Bronchial epithelial cell (primary cell): ENCODE data around the gene RPS27L. TPM values are rescaled to one million over a fixed set of nuclear protein-coding genes. Genes with fewer than 3 reads are reported as not detected.
A peak's percentile ranks its signal among the peaks of the same experiment; 100 is the strongest.

ENCODE experiments used
- DNase-seq: peaks from one replicate; pipeline ENCODE4 v3.0.0-alpha.2; 2010; ENCODE audit warnings: low read depth
- FAIRE-seq: peaks from 2 replicates; lab custom pipeline; 2011; peaks lifted over from hg19 to GRCh38; lab: Jason Lieb, UNC
- H3K27me3 ChIP-seq: 2 replicates; pipeline ENCODE4 v1.5.1; 2011; ENCODE audit warnings: low read length; ENCODE audit not compliant: control insufficient read depth, insufficient read depth
- H3K36me3 ChIP-seq: 2 replicates; pipeline ENCODE4 v1.5.1; 2011; ENCODE audit warnings: low read length; ENCODE audit not compliant: control insufficient read depth, insufficient read depth
- H3K4me3 ChIP-seq: 2 replicates; pipeline ENCODE4 v1.5.1; 2011; ENCODE audit warnings: mild to moderate bottlenecking, low read depth, low read length, control low read depth
- total RNA-seq: library from RNA; depleted of rRNA; stranded (reverse); fragments of >200 nt; gene quantifications from 2 replicates; pipeline ENCODE4 v1.2.1, GENCODE V29; 2014
- TF ChIP-seq, protein P1 (sequence below): IDR thresholded peaks from 2 replicates; pipeline ENCODE4 v1.5.1; 2011; ENCODE audit warnings: mild to moderate bottlenecking, moderate library complexity, low read length, control low read depth, inconsistent platforms; ENCODE audit not compliant: insufficient read depth, severe bottlenecking

The RPS27L gene
- total RNA-seq, 1 donor from 2014 or later, result 62.7 TPM

DNA sequence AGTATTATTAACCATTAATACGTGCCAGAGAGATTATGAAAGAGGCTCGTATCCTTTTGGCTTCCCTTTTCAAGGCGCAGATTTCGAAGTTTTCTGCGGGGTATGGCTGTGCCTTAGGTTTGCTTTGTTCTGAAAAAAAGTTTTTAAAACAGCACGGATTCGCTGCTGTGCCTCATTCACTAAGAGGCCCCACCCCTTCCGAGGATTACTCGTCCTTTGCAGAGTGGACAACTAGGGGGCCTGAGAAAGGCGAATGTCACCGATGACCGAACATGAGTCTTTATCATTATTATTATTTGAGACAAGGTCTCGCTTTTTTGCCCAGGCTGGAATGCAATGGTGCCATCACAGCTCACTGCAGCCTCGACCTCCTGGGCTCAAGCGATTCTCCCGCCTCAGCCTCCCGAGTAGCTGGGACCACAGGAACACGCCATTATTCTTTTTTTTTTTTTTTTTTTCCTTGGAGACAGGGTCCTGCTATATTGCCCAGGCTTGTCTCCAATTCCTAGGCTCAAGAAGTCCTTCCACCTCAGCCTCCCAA, 684 bp upstream of the RPS27L start:
- TF ChIP-seq, protein P1, sequence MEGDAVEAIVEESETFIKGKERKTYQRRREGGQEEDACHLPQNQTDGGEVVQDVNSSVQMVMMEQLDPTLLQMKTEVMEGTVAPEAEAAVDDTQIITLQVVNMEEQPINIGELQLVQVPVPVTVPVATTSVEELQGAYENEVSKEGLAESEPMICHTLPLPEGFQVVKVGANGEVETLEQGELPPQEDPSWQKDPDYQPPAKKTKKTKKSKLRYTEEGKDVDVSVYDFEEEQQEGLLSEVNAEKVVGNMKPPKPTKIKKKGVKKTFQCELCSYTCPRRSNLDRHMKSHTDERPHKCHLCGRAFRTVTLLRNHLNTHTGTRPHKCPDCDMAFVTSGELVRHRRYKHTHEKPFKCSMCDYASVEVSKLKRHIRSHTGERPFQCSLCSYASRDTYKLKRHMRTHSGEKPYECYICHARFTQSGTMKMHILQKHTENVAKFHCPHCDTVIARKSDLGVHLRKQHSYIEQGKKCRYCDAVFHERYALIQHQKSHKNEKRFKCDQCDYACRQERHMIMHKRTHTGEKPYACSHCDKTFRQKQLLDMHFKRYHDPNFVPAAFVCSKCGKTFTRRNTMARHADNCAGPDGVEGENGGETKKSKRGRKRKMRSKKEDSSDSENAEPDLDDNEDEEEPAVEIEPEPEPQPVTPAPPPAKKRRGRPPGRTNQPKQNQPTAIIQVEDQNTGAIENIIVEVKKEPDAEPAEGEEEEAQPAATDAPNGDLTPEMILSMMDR, result peak; percentile 14
- peak overlapping the region; percentile 82 for H3K4me3 ChIP-seq
- peak; percentile 43 for DNase-seq
- H3K27me3 ChIP-seq, result no peaks in the 10 kb centered on the region
- no peak for FAIRE-seq
- peaks cover 1% of the 10 kb centered on the region for H3K36me3 ChIP-seq

GRCh38 chr15:63156755-63157117, 541 bp downstream of the RPS27L start:
- Histone ChIP-seq H3K36me3 (peaks cover 3% of the 10 kb centered on the region), H3K4me3 (peak overlapping the region; percentile 82), H3K27me3 (no peaks in the 10 kb centered on the region)
- TF ChIP-seq, protein P1, result no peak
- DNase-seq (peak; percentile 36), FAIRE-seq (no peak)

- peak; percentile 20 for DNase-seq
- Histone ChIP-seq H3K27me3 (no peaks in the 10 kb centered on the region), H3K4me3 (peak overlapping the region; percentile 82), H3K36me3 (peaks cover 3% of the 10 kb centered on the region)
- FAIRE-seq, result no peak
- TF ChIP-seq, protein P1, result no peak
These were observed 1.1 kb downstream of the RPS27L start for GRCh38 chr15:63156086-63156710.

DNA sequence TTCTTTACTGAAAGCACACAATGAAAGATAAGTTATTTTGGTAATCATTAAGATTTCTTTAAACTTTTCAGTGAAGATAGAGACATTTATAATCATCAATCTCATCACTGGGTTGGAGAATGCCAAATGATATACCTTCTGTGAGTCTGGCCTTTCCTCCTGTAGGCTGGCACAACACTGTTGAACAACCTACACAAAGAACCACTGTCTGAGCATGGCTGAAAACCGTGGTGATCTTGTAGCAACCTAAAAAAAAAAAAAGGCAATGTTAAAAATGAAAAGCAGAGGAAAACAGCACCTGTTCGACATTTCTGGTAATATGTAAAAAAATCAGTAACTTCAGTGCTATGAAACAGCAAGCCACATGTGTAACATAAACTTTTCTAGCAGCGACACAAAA, 1.8 kb downstream of the RPS27L start:
- TF ChIP-seq, protein P1, result no peak
- peaks cover 3% of the 10 kb centered on the region for H3K36me3 ChIP-seq
- DNase-seq, result no peak
- H3K27me3 ChIP-seq, result no peaks in the 10 kb centered on the region
- FAIRE-seq, result no peak
- no peak overlapping the region for H3K4me3 ChIP-seq

GRCh38 chr15:63151665-63152064, 5.6 kb downstream of the RPS27L start:
- Histone ChIP-seq H3K36me3 (peaks cover 3% of the 10 kb centered on the region), H3K27me3 (no peaks in the 10 kb centered on the region), H3K4me3 (no peak overlapping the region)
- DNase-seq, result no peak
- TF ChIP-seq, protein P1, result no peak
- no peak for FAIRE-seq
